Stimulated activated CD8-positive, alpha-beta memory T cell treated with anti-CD3 and anti-CD28 coated beads, Interleukin-15, amount 100 ng/mL, for 4 hours (primary cell): ENCODE results near the gene FAM47E.

ENCODE experiments used
- DNase-seq, 2 donors: peaks; one replicate each; pipeline ENCODE4 v3.0.0-alpha.2; 2020; ENCODE audit warnings: low read depth in 2 of 2

The FAM47E gene

GRCh38 chr4:76251441-76252270 lies at the start of gene FAM47E:
TSS of gene FAM47E (plus strand) at chr4:76251721. CDS start at chr4:76251747, 26 bp downstream.
- DNase-seq: peak in 1 of 2 donors; percentile 7

DNA sequence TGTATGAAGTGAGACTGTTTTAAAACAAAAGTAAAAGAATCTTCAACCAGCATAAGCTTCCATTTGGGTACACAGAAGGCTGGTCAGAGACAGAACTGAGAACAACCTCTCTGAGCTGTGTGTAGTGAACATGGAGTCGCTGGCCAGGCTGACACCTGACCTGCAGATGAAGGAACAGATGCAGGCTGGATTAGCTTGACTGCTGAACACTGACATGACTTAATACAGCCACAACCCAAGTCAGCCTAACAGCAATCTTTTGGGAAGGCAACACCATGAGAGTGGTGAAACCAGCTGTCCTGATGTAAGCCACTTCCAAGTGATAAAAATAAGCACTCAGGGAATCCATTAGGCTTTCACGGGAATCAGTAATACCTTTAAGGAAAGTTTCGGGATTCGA lies 48.0 kb upstream of the FAM47E start:
- DNase-seq: no peak

DNA sequence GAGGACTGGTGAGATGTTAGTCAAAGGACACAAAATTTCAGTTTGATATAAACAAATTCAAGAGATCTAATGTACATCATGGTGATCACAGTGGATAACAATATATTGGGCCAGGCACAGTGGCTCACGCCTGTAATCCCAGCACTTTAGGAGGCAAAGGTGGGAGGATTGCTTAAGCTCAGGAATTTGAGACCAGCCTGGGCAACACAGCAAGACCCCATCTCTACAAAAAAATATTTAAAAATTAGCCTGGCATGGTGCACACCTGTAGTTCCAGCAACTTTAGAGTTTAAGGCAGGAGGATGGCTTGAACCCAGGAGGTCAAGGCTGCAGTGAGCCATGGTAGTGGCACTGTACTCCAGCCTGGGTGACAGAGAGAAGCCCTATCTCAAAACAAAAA lies 46.6 kb upstream of the FAM47E start:
- DNase-seq: no peak

GRCh38 chr4:76205476-76205875 lies 46.0 kb upstream of the FAM47E start:
- DNase-seq: no peak

- no peak for DNase-seq
Observed at GRCh38 chr4:76206222-76206942, 45.1 kb upstream of the FAM47E start.

DNA sequence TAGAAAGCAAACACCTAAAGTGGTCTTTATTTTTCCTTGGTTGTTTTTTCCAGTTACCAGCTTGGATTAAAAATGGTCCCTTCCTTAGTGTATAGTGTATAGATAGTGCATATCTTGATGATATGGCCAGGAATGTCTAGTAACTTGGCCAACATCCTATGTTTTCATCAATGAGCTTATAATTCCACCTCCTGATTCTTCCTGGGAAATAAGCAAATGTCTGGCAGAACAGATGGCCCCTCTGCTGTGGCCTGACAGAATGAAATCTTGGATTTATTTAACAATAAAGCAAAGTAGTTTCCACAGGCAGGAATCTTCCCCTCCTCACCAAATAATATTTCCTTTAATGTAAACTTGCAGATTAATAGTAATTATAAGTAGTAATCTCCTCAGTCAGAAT lies 44.0 kb upstream of the FAM47E start:
- DNase-seq: no peak

DNA sequence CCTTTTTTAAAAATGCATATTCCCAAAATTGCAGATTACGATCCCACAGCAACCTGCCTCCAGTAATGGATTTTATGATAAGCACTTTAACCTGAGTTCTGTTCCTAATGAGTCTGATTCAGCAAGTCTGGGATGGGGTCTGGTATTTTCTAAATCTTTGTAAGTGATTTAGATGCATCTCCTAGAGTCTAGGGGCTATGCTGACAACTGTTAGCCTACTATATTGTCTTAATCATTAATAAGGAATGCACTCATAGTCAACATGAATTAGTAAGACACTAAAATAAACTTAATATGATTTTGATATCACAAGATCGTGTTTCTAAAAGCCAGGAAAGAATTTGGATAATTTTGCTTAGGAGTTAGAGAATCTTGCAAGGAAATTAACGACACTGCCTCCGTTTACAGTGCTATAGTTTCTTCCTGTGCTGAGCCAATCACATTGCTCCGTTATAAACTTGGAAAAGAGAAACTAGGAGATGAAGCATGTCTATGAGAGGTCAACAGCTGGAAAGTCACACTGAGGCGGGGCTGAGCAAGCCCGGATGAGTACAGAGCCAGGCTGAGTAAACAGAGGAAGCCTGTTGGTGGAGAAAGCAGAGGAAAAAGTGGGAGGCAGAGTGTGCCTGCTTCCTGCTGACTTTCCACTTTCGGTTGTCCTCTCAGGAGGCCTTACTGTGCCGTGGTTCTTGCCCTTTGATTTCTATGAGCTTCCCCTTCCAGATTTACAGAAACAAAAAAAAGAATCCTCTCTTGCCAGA lies 43.3 kb upstream of the FAM47E start:
- DNase-seq: no peak

DNA sequence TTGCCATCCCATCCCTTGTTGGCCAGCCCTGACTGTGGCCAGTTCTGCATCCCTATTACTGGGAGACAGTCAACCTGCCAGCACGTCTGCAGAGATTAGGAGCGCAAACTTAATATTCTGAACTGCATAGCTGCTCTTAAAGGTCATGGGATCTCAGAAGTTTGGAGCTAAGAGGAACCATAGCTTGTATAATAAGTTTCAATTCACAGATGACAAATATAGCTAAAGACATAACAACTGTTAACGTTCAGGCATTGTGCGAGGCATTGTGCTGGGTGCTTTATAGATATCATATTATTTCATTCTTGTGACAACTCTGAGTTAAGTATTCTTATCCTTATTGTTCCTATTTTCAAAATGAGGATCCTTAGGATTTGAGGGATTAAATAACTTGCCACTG lies 41.6 kb upstream of the FAM47E start:
- no peak for DNase-seq

- DNase-seq: no peak
Observed at GRCh38 chr4:76210452-76210851, 41.1 kb upstream of the FAM47E start.

GRCh38 chr4:76211769-76212708 lies 39.5 kb upstream of the FAM47E start:
- DNase-seq: no peak

DNA sequence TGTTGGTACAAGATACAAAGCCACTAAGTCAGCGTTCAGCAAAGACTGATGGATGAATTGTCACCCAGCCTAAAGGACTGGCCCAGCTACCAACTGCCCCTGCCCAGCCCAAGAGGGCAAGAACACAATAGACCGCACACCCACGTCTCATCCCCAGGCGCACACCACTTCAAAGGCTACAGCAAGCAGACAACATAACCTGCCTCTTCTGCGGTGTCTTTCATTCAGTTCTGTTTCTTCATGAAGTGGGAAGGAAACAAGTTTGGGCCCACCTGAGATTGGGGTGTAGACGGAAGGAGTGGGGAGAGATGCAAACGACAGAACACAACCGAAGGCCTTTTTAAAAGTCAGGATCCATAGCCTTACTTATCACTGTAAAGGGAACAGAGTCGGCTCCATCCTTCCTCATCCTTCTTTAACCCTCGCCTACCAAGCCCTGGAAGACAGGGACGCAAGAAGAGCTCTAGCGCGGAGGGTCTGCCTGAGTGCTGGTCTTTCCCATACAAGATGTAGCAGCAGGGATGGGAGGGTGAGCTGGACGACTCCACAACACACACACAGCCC lies 38.6 kb upstream of the FAM47E start:
- peak in 1 of 2 donors; percentile 4 for DNase-seq

GRCh38 chr4:76213415-76214176 lies 37.9 kb upstream of the FAM47E start, which contains the start of gene SCARB2:
TSS of gene SCARB2 (minus strand) at chr4:76213824. CDS start at chr4:76213543, 281 bp downstream.
- DNase-seq: peak; percentile 32 to 56

- no peak for DNase-seq
Observed at GRCh38 chr4:76214177-76214675, 37.3 kb upstream of the FAM47E start.

GRCh38 chr4:76215077-76215476 lies 36.4 kb upstream of the FAM47E start:
- DNase-seq: no peak

DNA sequence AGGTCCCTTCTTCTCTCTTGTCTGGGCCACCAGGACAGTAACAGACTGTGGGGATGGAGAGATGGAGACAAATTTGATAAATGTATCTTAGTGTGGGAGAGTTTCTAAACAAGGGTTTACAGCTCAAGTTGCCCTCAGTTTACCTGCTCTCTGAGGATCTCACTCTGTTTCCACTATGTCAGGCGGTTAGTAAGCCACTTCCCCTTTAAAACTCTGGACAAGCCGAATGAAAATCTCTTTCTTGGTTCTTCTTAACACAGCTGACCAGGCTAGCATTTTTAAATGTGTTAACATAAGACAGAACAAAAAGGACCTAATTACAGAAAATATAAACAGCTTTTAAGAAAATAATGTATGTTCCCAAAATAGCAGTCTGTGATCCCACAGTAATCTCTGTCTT lies 35.0 kb upstream of the FAM47E start:
- no peak for DNase-seq

GRCh38 chr4:76216975-76217814 lies 34.3 kb upstream of the FAM47E start:
- no peak for DNase-seq

- no peak for DNase-seq
Observed at GRCh38 chr4:76219299-76220055, 32.0 kb upstream of the FAM47E start.

DNA sequence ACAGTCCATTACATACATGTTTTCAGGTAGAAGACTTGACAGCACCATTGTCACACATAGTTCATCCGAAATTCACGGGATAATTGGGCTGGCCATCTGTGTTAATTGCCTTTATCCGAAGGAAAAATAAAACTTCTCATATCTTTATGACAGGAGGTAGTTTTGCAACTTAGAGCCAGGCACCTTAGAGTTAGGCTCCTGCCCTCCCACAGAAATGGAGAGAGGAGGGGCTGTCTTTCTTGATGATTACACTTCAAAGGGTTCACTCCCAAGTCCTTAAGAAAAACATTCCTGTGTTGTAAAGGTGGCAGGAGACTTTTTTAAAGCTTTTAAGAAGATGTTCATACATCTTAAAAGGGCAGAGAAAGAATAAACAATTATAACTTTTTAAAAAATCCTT lies 27.4 kb upstream of the FAM47E start:
- DNase-seq: no peak
